Measurements from ENCODE around the gene SAMD14.

The SAMD14 gene

DNA sequence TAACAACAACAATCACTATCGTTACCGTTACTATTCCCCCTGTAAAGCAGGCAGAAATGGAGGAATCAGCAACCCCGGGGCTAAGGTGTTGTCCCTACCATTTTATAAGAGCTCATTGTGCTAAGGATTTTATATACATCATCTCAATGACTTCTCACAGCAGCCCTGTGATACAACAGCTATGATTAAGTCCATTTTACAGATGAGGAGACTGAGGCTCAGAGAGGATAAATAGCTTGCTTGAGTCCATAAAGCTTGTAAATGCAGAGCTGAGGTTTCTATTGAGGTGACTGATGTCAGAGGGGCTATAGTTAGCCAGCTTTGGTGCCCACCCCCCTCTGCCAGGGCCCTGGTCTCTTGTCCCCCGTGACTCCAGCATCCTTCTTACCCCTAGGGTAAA, 51.5 kb downstream of the SAMD14 start:
- Histone ChIP-seq H2AFZ (ENCODE audit: low read depth, low read length) (no peak overlapping the region), H3K9ac (ENCODE audit: low read depth, low read length) (no peak overlapping the region), H3K4me3 (ENCODE audit: low read depth in 1 of 2, low read length in 2 of 2) (no peak overlapping the region), H3K36me3 (ENCODE audit: insufficient read depth, low read length) (no peaks in the 10 kb centered on the region), H4K20me1 (ENCODE audit: insufficient read depth, low read length) (0 out of 2 replicates have a peak, but pooled peaks cover 1% of the 10 kb centered on the region), H3K27me3 (ENCODE audit: insufficient read depth, low read length, poor library complexity) (peaks cover 7% of the 10 kb centered on the region), H3K9me3 (ENCODE audit: insufficient read depth, low read length, severe bottlenecking) (no peaks in the 10 kb centered on the region), H3K4me1 (ENCODE audit: insufficient read depth, low read length) (no peaks in the 10 kb centered on the region), H3K79me2 (ENCODE audit: insufficient read depth, low read length) (no peaks in the 10 kb centered on the region), H3K4me2 (ENCODE audit: insufficient read depth, low read length) (no peak overlapping the region), H3K27ac (ENCODE audit: low read length) (no peak overlapping the region)
- no peak for TF ChIP-seq EZH2 (IDR thresholded peaks at IDR 0.05; ENCODE audit: borderline replicate concordance, low read depth, low read length, severe bottlenecking)
- TF ChIP-seq, protein P1, sequence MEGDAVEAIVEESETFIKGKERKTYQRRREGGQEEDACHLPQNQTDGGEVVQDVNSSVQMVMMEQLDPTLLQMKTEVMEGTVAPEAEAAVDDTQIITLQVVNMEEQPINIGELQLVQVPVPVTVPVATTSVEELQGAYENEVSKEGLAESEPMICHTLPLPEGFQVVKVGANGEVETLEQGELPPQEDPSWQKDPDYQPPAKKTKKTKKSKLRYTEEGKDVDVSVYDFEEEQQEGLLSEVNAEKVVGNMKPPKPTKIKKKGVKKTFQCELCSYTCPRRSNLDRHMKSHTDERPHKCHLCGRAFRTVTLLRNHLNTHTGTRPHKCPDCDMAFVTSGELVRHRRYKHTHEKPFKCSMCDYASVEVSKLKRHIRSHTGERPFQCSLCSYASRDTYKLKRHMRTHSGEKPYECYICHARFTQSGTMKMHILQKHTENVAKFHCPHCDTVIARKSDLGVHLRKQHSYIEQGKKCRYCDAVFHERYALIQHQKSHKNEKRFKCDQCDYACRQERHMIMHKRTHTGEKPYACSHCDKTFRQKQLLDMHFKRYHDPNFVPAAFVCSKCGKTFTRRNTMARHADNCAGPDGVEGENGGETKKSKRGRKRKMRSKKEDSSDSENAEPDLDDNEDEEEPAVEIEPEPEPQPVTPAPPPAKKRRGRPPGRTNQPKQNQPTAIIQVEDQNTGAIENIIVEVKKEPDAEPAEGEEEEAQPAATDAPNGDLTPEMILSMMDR (IDR thresholded peaks at IDR 0.05; ENCODE audit: borderline replicate concordance, extremely low read depth, low read length, poor library complexity, severe bottlenecking): no peak
- no peak for DNase-seq
- ATAC-seq (ENCODE audit: insufficient read depth, low read depth): no peak

DNA sequence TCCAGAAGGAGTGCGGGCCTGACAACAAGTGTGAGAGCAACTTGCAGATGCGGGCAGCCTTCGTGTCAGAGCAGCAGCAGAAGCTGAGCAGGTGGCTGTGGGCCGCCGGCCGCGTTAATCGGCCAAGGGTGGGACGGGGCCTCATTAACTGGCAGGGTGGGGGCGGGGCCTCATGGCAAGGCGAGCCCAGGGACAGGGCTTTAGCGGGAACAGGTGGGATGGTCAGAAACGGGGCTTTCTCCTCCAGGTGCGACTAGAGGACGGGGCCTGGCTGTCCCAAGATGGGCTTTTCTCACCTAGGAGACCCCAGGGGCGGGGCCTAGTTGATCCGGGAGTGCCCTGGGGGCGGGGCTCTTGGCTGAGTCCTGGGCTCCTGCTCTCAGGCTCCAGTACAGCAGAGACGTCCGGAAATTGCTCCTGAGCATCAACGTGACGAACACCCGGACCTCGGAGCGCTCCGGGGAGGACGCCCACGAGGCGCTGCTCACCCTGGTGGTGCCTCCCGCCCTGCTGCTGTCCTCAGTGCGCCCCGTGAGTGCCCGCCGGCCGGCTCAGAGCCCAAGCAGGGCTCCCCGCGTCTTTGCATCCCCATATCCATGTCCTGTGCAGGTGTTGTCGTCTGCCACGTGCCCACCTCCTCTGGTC, 53.2 kb downstream of the SAMD14 start:
- Histone ChIP-seq H3K4me3 (ENCODE audit: low read depth in 1 of 2, low read length in 2 of 2) (no peak overlapping the region), H3K4me1 (ENCODE audit: insufficient read depth, low read length) (no peaks in the 10 kb centered on the region), H3K9ac (ENCODE audit: low read depth, low read length) (no peak overlapping the region), H3K27me3 (ENCODE audit: insufficient read depth, low read length, poor library complexity) (peaks cover 8% of the 10 kb centered on the region), H2AFZ (ENCODE audit: low read depth, low read length) (no peak overlapping the region), H3K27ac (ENCODE audit: low read length) (no peak overlapping the region), H4K20me1 (ENCODE audit: insufficient read depth, low read length) (peaks cover 3% of the 10 kb centered on the region; the same call in 1 of the 2 replicates), H3K79me2 (ENCODE audit: insufficient read depth, low read length) (no peaks in the 10 kb centered on the region), H3K9me3 (ENCODE audit: insufficient read depth, low read length, severe bottlenecking) (no peaks in the 10 kb centered on the region), H3K4me2 (ENCODE audit: insufficient read depth, low read length) (no peak overlapping the region), H3K36me3 (ENCODE audit: insufficient read depth, low read length) (no peaks in the 10 kb centered on the region)
- DNase-seq (no peak), ATAC-seq (ENCODE audit: insufficient read depth, low read depth) (no peak)
- TF ChIP-seq, protein P1 (IDR thresholded peaks at IDR 0.05; ENCODE audit: borderline replicate concordance, extremely low read depth, low read length, poor library complexity, severe bottlenecking): no peak
- no peak for TF ChIP-seq EZH2 (IDR thresholded peaks at IDR 0.05; ENCODE audit: borderline replicate concordance, low read depth, low read length, severe bottlenecking)

DNA sequence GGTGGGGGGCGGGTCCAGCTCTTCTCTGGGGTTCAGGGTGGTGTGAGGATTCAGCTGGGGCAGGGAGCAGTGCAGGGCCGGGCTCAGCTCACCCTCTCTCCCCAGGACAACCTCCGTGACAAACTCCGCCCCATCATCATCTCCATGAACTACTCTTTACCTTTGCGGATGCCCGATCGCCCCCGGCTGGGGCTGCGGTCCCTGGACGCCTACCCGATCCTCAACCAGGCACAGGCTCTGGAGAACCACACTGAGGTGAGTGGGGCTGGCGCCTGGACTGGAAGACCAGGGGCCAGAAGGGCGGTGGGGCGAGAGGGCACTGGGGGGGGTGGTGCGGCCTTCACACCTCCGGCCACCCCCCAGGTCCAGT, 53.8 kb downstream of the SAMD14 start:
- no peak overlapping the region for H2AFZ ChIP-seq (ENCODE audit: low read depth, low read length)
- H3K27me3 ChIP-seq (ENCODE audit: insufficient read depth, low read length, poor library complexity): peaks cover 8% of the 10 kb centered on the region
- DNase-seq: no peak
- no peak overlapping the region for H3K9ac ChIP-seq (ENCODE audit: low read depth, low read length)
- no peaks in the 10 kb centered on the region for H3K4me1 ChIP-seq (ENCODE audit: insufficient read depth, low read length)
- H3K36me3 ChIP-seq (ENCODE audit: insufficient read depth, low read length): no peaks in the 10 kb centered on the region
- peaks cover 3% of the 10 kb centered on the region; the same call in 1 of the 2 replicates for H4K20me1 ChIP-seq (ENCODE audit: insufficient read depth, low read length)
- H3K4me3 ChIP-seq (ENCODE audit: low read depth in 1 of 2, low read length in 2 of 2): no peak overlapping the region
- TF ChIP-seq EZH2 (IDR thresholded peaks at IDR 0.05; ENCODE audit: borderline replicate concordance, low read depth, low read length, severe bottlenecking): no peak
- TF ChIP-seq, protein P1 (IDR thresholded peaks at IDR 0.05; ENCODE audit: borderline replicate concordance, extremely low read depth, low read length, poor library complexity, severe bottlenecking): no peak
- H3K79me2 ChIP-seq (ENCODE audit: insufficient read depth, low read length): no peaks in the 10 kb centered on the region
- H3K4me2 ChIP-seq (ENCODE audit: insufficient read depth, low read length): no peak overlapping the region
- no peak for ATAC-seq (ENCODE audit: insufficient read depth, low read depth)
- no peaks in the 10 kb centered on the region for H3K9me3 ChIP-seq (ENCODE audit: insufficient read depth, low read length, severe bottlenecking)
- no peak overlapping the region for H3K27ac ChIP-seq (ENCODE audit: low read length)

Data from DND-41 (cell line).